B cell (primary cell): ENCODE results near the gene NCS1. TPM values are rescaled to one million over a fixed set of nuclear protein-coding genes. Genes with fewer than 3 reads are reported as not detected.

ENCODE experiments used
- ATAC-seq: fragments of 200-7000 bp; cut with Tn5 transposase; one replicate; pipeline ENCODE4 v1.10.0; 2021; ENCODE audit warnings: low read depth, mild to moderate bottlenecking, moderate number of reproducible peaks, moderate library complexity
- CTCF ChIA-PET: fragments of 350-600 bp; sonication (Branson Sonifier 250); formaldehyde crosslinking; loops from one replicate; lab custom pipeline; 2021; ENCODE audit warnings: antibody characterized with exemption, inconsistent platforms; lab: Charles Lee
- POLR2A ChIA-PET: fragments of 350-600 bp; sonication (Branson Sonifier 250); formaldehyde crosslinking; loops from one replicate; lab custom pipeline; 2021; ENCODE audit warnings: antibody characterized with exemption; lab: Charles Lee
- DNase-seq: peaks from one replicate; pipeline ENCODE4 v3.0.0; 2013
- H2AFZ ChIP-seq: 2 replicates; pipeline ENCODE4 v1.6.1; 2012; ENCODE audit warnings: mild to moderate bottlenecking, low read depth, low read length; ENCODE audit not compliant: insufficient read depth, poor library complexity, severe bottlenecking
- H3K27ac ChIP-seq, 2 donors: 1 replicate in 1 of 2; 2 replicates in 1 of 2; pipeline ENCODE4 v1.5.1; 2012 to 2013; ENCODE audit warnings: low read length in 2 of 2, mild to moderate bottlenecking in 2 of 2, moderate library complexity in 1 of 2
- H3K27me3 ChIP-seq, 4 experiments: fragments of 200-600 bp in 1 of 4; sonication (generic) in 1 of 4; replicated peaks in 1 of 4; 1 replicate in 2 of 4; 2 replicates in 2 of 4; pipeline versions ENCODE4 v1.6.1 to v1.7.0; 2013 to 2016; ENCODE audit warnings: low read length in 3 of 4, mild to moderate bottlenecking in 2 of 4, mixed read lengths in 1 of 4, moderate library complexity in 1 of 4; ENCODE audit not compliant: insufficient read depth in 4 of 4, control insufficient read depth in 3 of 4; ENCODE audit errors: control extremely low read depth in 1 of 4
- H3K36me3 ChIP-seq, 2 experiments: replicated peaks in 1 of 2; 1 replicate in 1 of 2; 2 replicates in 1 of 2; pipeline versions ENCODE4 v1.6.1 to v1.7.1; 2013; ENCODE audit warnings: low read length in 1 of 2; ENCODE audit not compliant: insufficient read depth in 2 of 2, control insufficient read depth in 1 of 2; ENCODE audit errors: control extremely low read depth in 1 of 2, extremely low read depth in 1 of 2
- H3K4me1 ChIP-seq, 2 donors: fragments of 200-600 bp in 1 of 2; sonication (generic) in 1 of 2; 1 replicate in 1 of 2; 2 replicates in 1 of 2; pipeline versions ENCODE4 v1.5.1 to v1.6.1; 2013 to 2017; ENCODE audit warnings: low read length in 2 of 2; ENCODE audit not compliant: control insufficient read depth in 2 of 2, insufficient read depth in 2 of 2
- H3K4me2 ChIP-seq: replicated peaks from 2 replicates; pipeline ENCODE3; 2012; ENCODE audit warnings: mild to moderate bottlenecking, low read depth, low read length; ENCODE audit not compliant: poor library complexity, severe bottlenecking
- H3K4me3 ChIP-seq, 5 experiments: fragments of 200-600 bp in 1 of 5; sonication (generic) in 1 of 5; 1 replicate in 3 of 5; 2 replicates in 2 of 5; pipeline versions ENCODE4 v1.5.1 to v1.7.0; 2011 to 2016; ENCODE audit warnings: low read length in 4 of 5, mild to moderate bottlenecking in 4 of 5, low read depth in 2 of 5, control low read depth in 1 of 5, moderate library complexity in 1 of 5; ENCODE audit not compliant: insufficient read depth in 1 of 5; ENCODE audit errors: control extremely low read depth in 1 of 5, extremely low read depth in 1 of 5
- H3K79me2 ChIP-seq: fragments of 200-600 bp; sonication (generic); one replicate; pipeline ENCODE4 v1.6.0; 2016; ENCODE audit warnings: low read length; ENCODE audit not compliant: control insufficient read depth, insufficient read depth
- H3K9ac ChIP-seq: fragments of 200-600 bp; sonication (generic); 2 replicates; pipeline ENCODE4 v1.6.1; 2017; ENCODE audit warnings: mild to moderate bottlenecking, low read length, moderate library complexity
- H3K9me3 ChIP-seq, 3 donors: one replicate each; pipeline versions ENCODE4 v1.6.1 to v1.7.1; 2013; ENCODE audit warnings: low read length in 2 of 3; ENCODE audit not compliant: control insufficient read depth in 2 of 3, insufficient read depth in 1 of 3; ENCODE audit errors: control extremely low read depth in 1 of 3
- H4K20me1 ChIP-seq: 2 replicates; pipeline ENCODE4 v1.6.0; 2012; ENCODE audit warnings: mild to moderate bottlenecking, low read length; ENCODE audit not compliant: insufficient read depth, control insufficient read depth, poor library complexity, severe bottlenecking
- H3K27ac Mint-ChIP-seq: one replicate; pipeline ENCODE4 v1.8.0; 2021; ENCODE audit warnings: mixed read lengths
- H3K27me3 Mint-ChIP-seq: one replicate; pipeline ENCODE4 v1.8.0; 2021; ENCODE audit warnings: mixed read lengths
- H3K4me1 Mint-ChIP-seq: one replicate; pipeline ENCODE4 v1.8.0; 2021; ENCODE audit warnings: mixed read lengths
- H3K4me3 Mint-ChIP-seq: one replicate; pipeline ENCODE4 v1.8.0; 2021; ENCODE audit warnings: mixed read lengths
- H3K9me3 Mint-ChIP-seq: one replicate; pipeline ENCODE4 v1.8.0; 2022; ENCODE audit warnings: mixed read lengths; ENCODE audit not compliant: insufficient read depth
- CTCF ChIP-seq: fragments of 200-600 bp; IDR thresholded peaks from one replicate; pipeline ENCODE4 v1.8.0; 2022; ENCODE audit warnings: antibody characterized with exemption, mild to moderate bottlenecking
- EZH2 ChIP-seq: IDR thresholded peaks from 2 replicates; pipeline ENCODE4 v1.6.1; 2012; ENCODE audit warnings: borderline replicate concordance, low read depth, mild to moderate bottlenecking, moderate library complexity, low read length; ENCODE audit not compliant: insufficient read depth, poor library complexity, severe bottlenecking
- WGBS: methylation state at CpG from one replicate; pipeline ENCODE4 v1.1.5; 2013; ENCODE audit warnings: missing lambda C conversion rate; ENCODE audit not compliant: insufficient coverage; 5-methylcytosine and 5-hydroxymethylcytosine counted together
- intact Hi-C: fragments of 100-400 bp; cut with micrococcal nuclease; formaldehyde crosslinking; loops from one replicate; pipeline ENCODE4 v1.10.0; 2022
- polyA plus RNA-seq: library from polyadenylated mRNA; depleted of rRNA; stranded (reverse); fragments of >200 nt; gene quantifications from 2 replicates; pipeline ENCODE4 v1.2.3, GENCODE V29; 2012
- total RNA-seq, 2 donors: library from RNA; stranded (reverse); fragments of 120-200 nt in 1 of 2; gene quantifications; 1 replicate in 1 of 2; 2 replicates in 1 of 2; pipeline versions ENCODE4 v1.2.3 to v1.2.4, GENCODE V29; 2013 to 2022

The NCS1 gene
- total and polyA plus RNA-seq, 2 donors (not counting 1 experiment from before 2014, with no cell fraction given): 0.39 TPM; not detected in 1

- DNase-seq: no peak
- H3K4me1 Mint-ChIP-seq: no peaks in the 10 kb centered on the region
- H3K79me2 ChIP-seq: no peaks in the 10 kb centered on the region
- intact Hi-C loops: no loop called here
- H3K27ac Mint-ChIP-seq: no peak overlapping the region
- no peak overlapping the region for H3K27ac ChIP-seq
- ChIA-PET POLR2A (no interaction called here), CTCF (no interaction called here)
- H3K4me1 ChIP-seq: no peaks in the 10 kb centered on the region
- H3K36me3 ChIP-seq: no peaks in the 10 kb centered on the region
- no peaks in the 10 kb centered on the region for H3K9me3 ChIP-seq
- no peak for ATAC-seq
- H3K27me3 Mint-ChIP-seq: peaks cover 29% of the 10 kb centered on the region
- no peaks in the 10 kb centered on the region for H4K20me1 ChIP-seq
- WGBS: 90% methylated on average over 17 of the region's 17 CpGs
- no peak overlapping the region for H2AFZ ChIP-seq
- H3K4me2 ChIP-seq: no peak overlapping the region
- no peak for TF ChIP-seq CTCF
- no peak for TF ChIP-seq EZH2
- H3K9ac ChIP-seq: no peak overlapping the region
- H3K4me3 ChIP-seq: no peak overlapping the region
- H3K9me3 Mint-ChIP-seq: no peaks in the 10 kb centered on the region
- H3K4me3 Mint-ChIP-seq: no peak overlapping the region
- H3K27me3 ChIP-seq: peaks cover 0 to 7% (median 0%) of the 10 kb centered on the region in 4 experiments
These were observed 114.0 kb downstream of the NCS1 start for GRCh38 chr9:130286072-130286770.

Other genes with a start within 250 kb of the NCS1 start
- gene FNBP1, start 129.2 kb upstream of the NCS1 start, total RNA-seq: 318 and 337 TPM in 2 replicates
- gene FNBP1, start 129.2 kb upstream of the NCS1 start, polyA plus RNA-seq: 42.9 and 58.7 TPM in 2 replicates
- 26.8 and 28.1 TPM in 2 replicates for gene GPR107, start 118.5 kb upstream of the NCS1 start, total RNA-seq
- 10.4 and 13.4 TPM in 2 replicates for gene GPR107, start 118.5 kb upstream of the NCS1 start, polyA plus RNA-seq
- 0.05 TPM in 1 of 2 replicates, not detected in the other for gene HMCN2, start 93.4 kb downstream of the NCS1 start, total RNA-seq
- gene HMCN2, start 93.4 kb downstream of the NCS1 start, polyA plus RNA-seq: 0.01 TPM in 1 of 2 replicates, not detected in the other